Measurements from ENCODE around the gene PEX11G.

Gene PEX11G

DNA sequence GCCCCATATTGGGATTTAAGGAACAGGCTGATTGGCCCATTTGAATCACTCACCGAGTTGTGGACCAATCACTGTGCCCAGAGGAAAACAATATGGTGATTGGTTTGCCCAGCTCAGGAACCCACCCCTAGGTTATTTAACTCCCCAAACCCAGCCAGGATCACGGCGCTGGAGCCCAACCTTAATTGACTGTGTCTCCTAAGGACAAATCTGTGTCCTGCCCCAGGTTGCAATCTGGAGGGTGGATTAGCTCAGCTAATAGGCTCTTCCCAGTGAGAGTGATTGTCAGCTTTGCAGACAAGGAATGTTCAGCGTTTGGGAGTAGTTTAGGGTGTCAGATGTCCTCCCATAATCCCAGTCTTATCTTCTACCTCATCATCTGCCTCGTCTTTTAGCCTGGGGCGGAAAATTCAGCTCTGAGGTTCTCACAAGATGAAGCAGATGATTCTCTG, 23.6 kb upstream of the PEX11G start:
- H3K4me3 ChIP-seq (ENCODE audit: insufficient read depth, low read length, poor library complexity, severe bottlenecking), result no peak overlapping the region
- no peaks in the 10 kb centered on the region for H3K9me2 ChIP-seq (replicated peaks; ENCODE audit: insufficient read depth, low read length)
- TF ChIP-seq, protein P1, sequence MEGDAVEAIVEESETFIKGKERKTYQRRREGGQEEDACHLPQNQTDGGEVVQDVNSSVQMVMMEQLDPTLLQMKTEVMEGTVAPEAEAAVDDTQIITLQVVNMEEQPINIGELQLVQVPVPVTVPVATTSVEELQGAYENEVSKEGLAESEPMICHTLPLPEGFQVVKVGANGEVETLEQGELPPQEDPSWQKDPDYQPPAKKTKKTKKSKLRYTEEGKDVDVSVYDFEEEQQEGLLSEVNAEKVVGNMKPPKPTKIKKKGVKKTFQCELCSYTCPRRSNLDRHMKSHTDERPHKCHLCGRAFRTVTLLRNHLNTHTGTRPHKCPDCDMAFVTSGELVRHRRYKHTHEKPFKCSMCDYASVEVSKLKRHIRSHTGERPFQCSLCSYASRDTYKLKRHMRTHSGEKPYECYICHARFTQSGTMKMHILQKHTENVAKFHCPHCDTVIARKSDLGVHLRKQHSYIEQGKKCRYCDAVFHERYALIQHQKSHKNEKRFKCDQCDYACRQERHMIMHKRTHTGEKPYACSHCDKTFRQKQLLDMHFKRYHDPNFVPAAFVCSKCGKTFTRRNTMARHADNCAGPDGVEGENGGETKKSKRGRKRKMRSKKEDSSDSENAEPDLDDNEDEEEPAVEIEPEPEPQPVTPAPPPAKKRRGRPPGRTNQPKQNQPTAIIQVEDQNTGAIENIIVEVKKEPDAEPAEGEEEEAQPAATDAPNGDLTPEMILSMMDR (IDR thresholded peaks at IDR 0.05; ENCODE audit: insufficient read depth, low read length, poor library complexity, severe bottlenecking), result no peak
- TF ChIP-seq EZH2phosphoT487 (conservative IDR thresholded peaks at IDR 0.05; ENCODE audit: low read length), result no peak
- H3K27ac ChIP-seq (ENCODE audit: low read depth, low read length), result no peak overlapping the region
- no peak overlapping the region for H3K9ac ChIP-seq (ENCODE audit: low read length)
- H4K20me1 ChIP-seq (ENCODE audit: low read depth, low read length), result no peaks in the 10 kb centered on the region
- no peak overlapping the region for H2AFZ ChIP-seq (ENCODE audit: low read depth, low read length, severe bottlenecking)
- H3K27me3 ChIP-seq (ENCODE audit: low read length), result no peaks in the 10 kb centered on the region
- H3K79me2 ChIP-seq (ENCODE audit: insufficient read depth, low read length), result no peaks in the 10 kb centered on the region
- no peaks in the 10 kb centered on the region for H3K9me3 ChIP-seq (ENCODE audit: insufficient read depth, low read length)
- H3K4me2 ChIP-seq (ENCODE audit: low read depth, low read length, poor library complexity, severe bottlenecking), result no peak overlapping the region
- H3K36me3 ChIP-seq (ENCODE audit: low read length), result no peaks in the 10 kb centered on the region
- H3F3A ChIP-seq (ENCODE audit: insufficient read depth), result no peaks in the 10 kb centered on the region

DNA sequence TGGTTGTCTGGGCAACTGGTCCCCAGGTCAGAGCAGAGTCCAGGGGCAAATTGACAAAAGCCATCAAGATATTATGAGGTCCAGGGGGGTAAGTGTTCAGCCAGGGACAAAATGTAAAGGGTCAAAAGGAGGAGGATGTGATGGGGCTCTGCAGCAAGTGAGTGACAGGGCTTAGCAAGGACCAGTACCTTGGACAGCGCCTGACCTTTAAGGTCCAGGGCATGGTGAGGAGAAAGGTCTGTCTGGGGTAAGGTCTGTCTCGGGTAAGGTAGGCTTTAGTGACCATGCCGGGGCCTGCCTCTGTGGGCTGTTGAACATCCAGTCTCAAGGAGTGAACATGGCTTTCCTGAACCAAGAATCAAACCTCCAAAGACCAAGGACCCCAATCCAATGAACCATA, 20.8 kb upstream of the PEX11G start:
- no peaks in the 10 kb centered on the region for H4K20me1 ChIP-seq (ENCODE audit: low read depth, low read length)
- H3K9me2 ChIP-seq (replicated peaks; ENCODE audit: insufficient read depth, low read length), result no peaks in the 10 kb centered on the region
- TF ChIP-seq, protein P1 (IDR thresholded peaks at IDR 0.05; ENCODE audit: insufficient read depth, low read length, poor library complexity, severe bottlenecking), result no peak
- no peak for TF ChIP-seq EZH2phosphoT487 (conservative IDR thresholded peaks at IDR 0.05; ENCODE audit: low read length)
- no peak overlapping the region for H3K4me3 ChIP-seq (ENCODE audit: insufficient read depth, low read length, poor library complexity, severe bottlenecking)
- no peak overlapping the region for H3K27ac ChIP-seq (ENCODE audit: low read depth, low read length)
- H3K4me2 ChIP-seq (ENCODE audit: low read depth, low read length, poor library complexity, severe bottlenecking), result no peak overlapping the region
- H3K9ac ChIP-seq (ENCODE audit: low read length), result no peak overlapping the region
- no peaks in the 10 kb centered on the region for H3K27me3 ChIP-seq (ENCODE audit: low read length)
- H2AFZ ChIP-seq (ENCODE audit: low read depth, low read length, severe bottlenecking), result no peak overlapping the region
- H3K36me3 ChIP-seq (ENCODE audit: low read length), result no peaks in the 10 kb centered on the region
- no peaks in the 10 kb centered on the region for H3F3A ChIP-seq (ENCODE audit: insufficient read depth)
- H3K9me3 ChIP-seq (ENCODE audit: insufficient read depth, low read length), result no peaks in the 10 kb centered on the region
- H3K79me2 ChIP-seq (ENCODE audit: insufficient read depth, low read length), result no peaks in the 10 kb centered on the region

- H3K27me3 ChIP-seq (ENCODE audit: low read length), result no peaks in the 10 kb centered on the region
- H3K9ac ChIP-seq (ENCODE audit: low read length), result no peak overlapping the region
- no peaks in the 10 kb centered on the region for H4K20me1 ChIP-seq (ENCODE audit: low read depth, low read length)
- no peak overlapping the region for H3K4me3 ChIP-seq (ENCODE audit: insufficient read depth, low read length, poor library complexity, severe bottlenecking)
- no peaks in the 10 kb centered on the region for H3F3A ChIP-seq (ENCODE audit: insufficient read depth)
- H3K36me3 ChIP-seq (ENCODE audit: low read length), result no peaks in the 10 kb centered on the region
- H3K4me2 ChIP-seq (ENCODE audit: low read depth, low read length, poor library complexity, severe bottlenecking), result no peak overlapping the region
- H3K27ac ChIP-seq (ENCODE audit: low read depth, low read length), result no peak overlapping the region
- no peaks in the 10 kb centered on the region for H3K9me2 ChIP-seq (replicated peaks; ENCODE audit: insufficient read depth, low read length)
- H2AFZ ChIP-seq (ENCODE audit: low read depth, low read length, severe bottlenecking), result no peak overlapping the region
- H3K9me3 ChIP-seq (ENCODE audit: insufficient read depth, low read length), result no peaks in the 10 kb centered on the region
- TF ChIP-seq, protein P1 (IDR thresholded peaks at IDR 0.05; ENCODE audit: insufficient read depth, low read length, poor library complexity, severe bottlenecking), result no peak
- no peak for TF ChIP-seq EZH2phosphoT487 (conservative IDR thresholded peaks at IDR 0.05; ENCODE audit: low read length)
- H3K79me2 ChIP-seq (ENCODE audit: insufficient read depth, low read length), result no peaks in the 10 kb centered on the region
Measured at GRCh38 chr19:7507884-7508283, 19.0 kb upstream of the PEX11G start.

Data from SU-DHL-6 (cell line).